Activated CD8-positive, alpha-beta memory T cell treated with anti-CD3 and anti-CD28 coated beads, Interleukin-2, amount 50 U/mL, for 24 hours (primary cell): ENCODE data around the gene AXDND1.
"Not testable (repeated sequence)": the region's sequence is repeated elsewhere in the genome, so short reads cannot be mapped to it uniquely, and the experiment has no call there.

Experiments
- DNase-seq: peaks from one replicate; pipeline ENCODE4 v3.0.0-alpha.2; 2020; ENCODE audit errors: extremely low read depth

The AXDND1 gene

GRCh38 chr1:179365342-179366092, at the start of gene AXDND1:
Gene AXDND1, plus strand, starts transcription at chr1:179365971. Its CDS starts 539 bp downstream, at chr1:179366510.
- peak; percentile 77 for DNase-seq

GRCh38 chr1:179318491-179318890, 47.3 kb upstream of the AXDND1 start:
- no peak for DNase-seq

GRCh38 chr1:179321533-179322216, 44.1 kb upstream of the AXDND1 start:
- DNase-seq: no peak

GRCh38 chr1:179322557-179322956, 43.2 kb upstream of the AXDND1 start:
- DNase-seq: no peak

GRCh38 chr1:179323436-179323835, 42.3 kb upstream of the AXDND1 start:
- no peak for DNase-seq

GRCh38 chr1:179325836-179326235, 39.9 kb upstream of the AXDND1 start:
- no peak for DNase-seq

- DNase-seq: no peak
Measured at GRCh38 chr1:179326746-179327145, 39.0 kb upstream of the AXDND1 start.

GRCh38 chr1:179327196-179327595, 38.6 kb upstream of the AXDND1 start:
- DNase-seq: no peak

- DNase-seq: no peak
Measured at GRCh38 chr1:179327679-179328078, 38.1 kb upstream of the AXDND1 start.

GRCh38 chr1:179329862-179330261, 35.9 kb upstream of the AXDND1 start:
- DNase-seq: no peak

- no peak for DNase-seq
Measured at GRCh38 chr1:179334440-179334839, 31.3 kb upstream of the AXDND1 start.

- DNase-seq: no peak
Measured at GRCh38 chr1:179337288-179337687, 28.5 kb upstream of the AXDND1 start.

GRCh38 chr1:179337942-179338560, 27.7 kb upstream of the AXDND1 start:
- DNase-seq: no peak

GRCh38 chr1:179340918-179341317, 24.9 kb upstream of the AXDND1 start:
- no peak for DNase-seq

- DNase-seq: no peak
Measured at GRCh38 chr1:179341943-179342547, 23.7 kb upstream of the AXDND1 start.

GRCh38 chr1:179342740-179343404, 22.9 kb upstream of the AXDND1 start:
- no peak for DNase-seq

GRCh38 chr1:179351281-179351680, 14.5 kb upstream of the AXDND1 start:
- no peak for DNase-seq

GRCh38 chr1:179352236-179352635, 13.5 kb upstream of the AXDND1 start:
- no peak for DNase-seq

GRCh38 chr1:179353546-179353945, 12.2 kb upstream of the AXDND1 start:
- no peak for DNase-seq

GRCh38 chr1:179361631-179362030, 4.1 kb upstream of the AXDND1 start:
- DNase-seq: not testable (repeated sequence)

- no peak for DNase-seq
Measured at GRCh38 chr1:179366093-179366800, 476 bp downstream of the AXDND1 start.
